Loucy (cell line): ENCODE results near the gene ITGB6.

Experiments
- EZH2phosphoT487 ChIP-seq: fragments of 200-600 bp; IDR thresholded peaks from 2 replicates; pipeline ENCODE4 v1.6.1; 2018; ENCODE audit warnings: antibody characterized with exemption, mild to moderate bottlenecking, moderate library complexity, borderline replicate concordance
- TF ChIP-seq, protein P1 (sequence below): fragments of 200-600 bp; sonication (generic); conservative IDR thresholded peaks from 2 replicates; pipeline ENCODE4 v1.5.1; 2014; ENCODE audit warnings: mild to moderate bottlenecking, antibody characterized with exemption, low read length

DNA sequence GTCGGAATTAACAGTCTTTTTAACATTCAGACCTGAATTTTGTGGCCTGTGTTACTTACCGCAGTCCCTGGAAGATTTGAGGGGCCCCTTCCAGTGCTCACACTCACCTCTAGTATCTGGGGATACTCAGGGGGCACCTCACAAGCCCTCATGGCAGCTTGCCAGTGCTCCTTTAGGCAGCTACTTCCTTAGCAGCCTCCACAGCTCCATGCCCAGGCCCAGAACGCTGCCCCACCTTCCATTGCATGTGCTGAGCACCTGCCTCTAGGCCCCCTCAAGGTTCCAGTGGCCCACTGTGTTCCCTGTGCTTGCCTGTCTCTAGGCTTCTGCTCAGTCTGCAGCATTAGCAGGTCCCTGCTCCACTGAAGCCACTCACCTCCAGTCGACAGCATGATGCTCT, 107.6 kb downstream of the ITGB6 start:
- TF ChIP-seq, protein P1, sequence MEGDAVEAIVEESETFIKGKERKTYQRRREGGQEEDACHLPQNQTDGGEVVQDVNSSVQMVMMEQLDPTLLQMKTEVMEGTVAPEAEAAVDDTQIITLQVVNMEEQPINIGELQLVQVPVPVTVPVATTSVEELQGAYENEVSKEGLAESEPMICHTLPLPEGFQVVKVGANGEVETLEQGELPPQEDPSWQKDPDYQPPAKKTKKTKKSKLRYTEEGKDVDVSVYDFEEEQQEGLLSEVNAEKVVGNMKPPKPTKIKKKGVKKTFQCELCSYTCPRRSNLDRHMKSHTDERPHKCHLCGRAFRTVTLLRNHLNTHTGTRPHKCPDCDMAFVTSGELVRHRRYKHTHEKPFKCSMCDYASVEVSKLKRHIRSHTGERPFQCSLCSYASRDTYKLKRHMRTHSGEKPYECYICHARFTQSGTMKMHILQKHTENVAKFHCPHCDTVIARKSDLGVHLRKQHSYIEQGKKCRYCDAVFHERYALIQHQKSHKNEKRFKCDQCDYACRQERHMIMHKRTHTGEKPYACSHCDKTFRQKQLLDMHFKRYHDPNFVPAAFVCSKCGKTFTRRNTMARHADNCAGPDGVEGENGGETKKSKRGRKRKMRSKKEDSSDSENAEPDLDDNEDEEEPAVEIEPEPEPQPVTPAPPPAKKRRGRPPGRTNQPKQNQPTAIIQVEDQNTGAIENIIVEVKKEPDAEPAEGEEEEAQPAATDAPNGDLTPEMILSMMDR = no peak
- no peak for TF ChIP-seq EZH2phosphoT487
